ENCODE data around the gene SLC22A12.

DNA sequence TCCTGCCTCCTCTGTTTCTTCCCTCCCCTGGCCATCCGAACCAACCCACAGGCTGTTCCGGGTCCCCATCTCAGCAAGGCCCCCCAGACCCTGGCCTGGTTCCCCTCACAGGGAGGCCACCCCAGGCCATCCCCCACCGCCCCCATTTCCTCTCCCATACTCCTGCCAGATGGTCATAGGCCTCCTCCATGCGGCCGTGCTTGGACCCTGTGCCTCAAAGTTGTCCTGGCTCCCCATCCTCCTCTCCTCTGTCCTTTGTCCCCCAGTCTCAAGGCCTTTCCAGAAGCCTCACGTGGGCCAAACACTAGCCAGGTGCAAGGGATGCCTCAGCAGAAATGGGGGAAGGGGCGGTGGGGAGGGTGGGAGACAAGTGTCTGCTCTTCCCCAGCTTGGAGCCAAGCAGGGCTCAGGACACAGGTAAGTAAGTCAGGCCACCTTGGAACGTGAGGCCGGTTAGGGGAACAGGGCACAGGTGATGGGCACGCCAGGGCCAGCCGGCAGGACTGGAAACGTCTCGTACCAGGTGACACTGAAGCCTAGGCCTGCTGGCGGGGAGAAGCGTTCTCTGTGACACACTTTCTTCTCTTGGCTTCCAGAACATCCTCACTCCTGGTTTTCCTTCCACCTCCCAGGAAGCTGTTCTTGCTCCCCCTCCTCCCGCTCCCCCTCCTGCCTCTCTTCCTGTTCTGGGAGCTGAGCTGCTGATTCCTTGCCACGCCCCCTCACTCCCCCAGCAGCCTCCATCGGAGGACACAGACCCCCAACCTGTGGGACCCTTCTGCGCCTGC, 31.5 kb upstream of the SLC22A12 start:
- TF ChIP-seq, protein P1, sequence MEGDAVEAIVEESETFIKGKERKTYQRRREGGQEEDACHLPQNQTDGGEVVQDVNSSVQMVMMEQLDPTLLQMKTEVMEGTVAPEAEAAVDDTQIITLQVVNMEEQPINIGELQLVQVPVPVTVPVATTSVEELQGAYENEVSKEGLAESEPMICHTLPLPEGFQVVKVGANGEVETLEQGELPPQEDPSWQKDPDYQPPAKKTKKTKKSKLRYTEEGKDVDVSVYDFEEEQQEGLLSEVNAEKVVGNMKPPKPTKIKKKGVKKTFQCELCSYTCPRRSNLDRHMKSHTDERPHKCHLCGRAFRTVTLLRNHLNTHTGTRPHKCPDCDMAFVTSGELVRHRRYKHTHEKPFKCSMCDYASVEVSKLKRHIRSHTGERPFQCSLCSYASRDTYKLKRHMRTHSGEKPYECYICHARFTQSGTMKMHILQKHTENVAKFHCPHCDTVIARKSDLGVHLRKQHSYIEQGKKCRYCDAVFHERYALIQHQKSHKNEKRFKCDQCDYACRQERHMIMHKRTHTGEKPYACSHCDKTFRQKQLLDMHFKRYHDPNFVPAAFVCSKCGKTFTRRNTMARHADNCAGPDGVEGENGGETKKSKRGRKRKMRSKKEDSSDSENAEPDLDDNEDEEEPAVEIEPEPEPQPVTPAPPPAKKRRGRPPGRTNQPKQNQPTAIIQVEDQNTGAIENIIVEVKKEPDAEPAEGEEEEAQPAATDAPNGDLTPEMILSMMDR (IDR thresholded peaks at IDR 0.05), result no peak
- no peak for TF ChIP-seq POLR2A (IDR thresholded peaks at IDR 0.05)
